WTC11 (cell line): Measurements from ENCODE around the gene PHC2. TPM values are rescaled to one million over a fixed set of nuclear protein-coding genes. Genes with fewer than 3 reads are reported as not detected.

Experiments
- ATAC-seq: fragments of 200-7000 bp; cut with Tn5 transposase; 2 replicates; pipeline ENCODE4 v1.10.0; 2021; ENCODE audit warnings: mild to moderate bottlenecking, moderate library complexity
- CTCF ChIA-PET: fragments of 300-600 bp; sonication (Branson Sonifier 250); formaldehyde crosslinking; loops from one replicate; lab custom pipeline; 2021; ENCODE audit warnings: antibody characterized with exemption; lab: Charles Lee
- POLR2A ChIA-PET: fragments of 350-600 bp; sonication (Branson Sonifier 250); formaldehyde crosslinking; loops from one replicate; lab custom pipeline; 2021; ENCODE audit warnings: antibody characterized with exemption; lab: Charles Lee
- DNase-seq: peaks from one replicate; pipeline ENCODE4 v3.0.0; 2021; ENCODE audit warnings: low spot score
- H3K27ac Mint-ChIP-seq: 2 replicates; pipeline ENCODE4 v1.8.0; 2021; ENCODE audit warnings: mixed read lengths
- H3K27me3 Mint-ChIP-seq: 2 replicates; pipeline ENCODE4 v1.8.0; 2021; ENCODE audit warnings: low read depth, mild to moderate bottlenecking, moderate library complexity, mixed read lengths
- H3K36me3 Mint-ChIP-seq: 2 replicates; pipeline ENCODE4 v1.8.0; 2021; ENCODE audit warnings: mixed read lengths
- H3K4me1 Mint-ChIP-seq: 2 replicates; pipeline ENCODE4 v1.8.0; 2022; ENCODE audit warnings: mixed read lengths
- H3K4me3 Mint-ChIP-seq: 2 replicates; pipeline ENCODE4 v1.8.0; 2021; ENCODE audit warnings: mild to moderate bottlenecking, moderate library complexity, mixed read lengths
- H3K9me3 Mint-ChIP-seq: 2 replicates; pipeline ENCODE4 v1.8.0; 2021; ENCODE audit warnings: mixed read lengths
- AR ChIP-seq: fragments of 250-450 bp; sonication (Bioruptor Pico); IDR thresholded peaks from 2 replicates; pipeline ENCODE4 v1.9.0; 2021; ENCODE audit warnings: mild to moderate bottlenecking
- ARID4B ChIP-seq: sonication (generic); formaldehyde crosslinking; IDR thresholded peaks from 2 replicates; pipeline ENCODE4 v1.8.0; 2023; ENCODE audit warnings: missing genetic modification reagents, mild to moderate bottlenecking, borderline replicate concordance
- ATF2 ChIP-seq: sonication (generic); formaldehyde crosslinking; IDR thresholded peaks from 2 replicates; pipeline ENCODE4 v1.8.1; 2022; ENCODE audit warnings: low read depth, missing genetic modification reagents, borderline replicate concordance
- CTCF ChIP-seq: fragments of 200-600 bp; IDR thresholded peaks from 2 replicates; pipeline ENCODE4 v1.8.0; 2022; ENCODE audit warnings: antibody characterized with exemption
- E2F5 ChIP-seq: sonication (generic); formaldehyde crosslinking; IDR thresholded peaks from 2 replicates; pipeline ENCODE4 v1.8.1; 2022; ENCODE audit warnings: mild to moderate bottlenecking, moderate library complexity, missing genetic modification reagents
- ELF4 ChIP-seq: sonication (generic); formaldehyde crosslinking; IDR thresholded peaks from 2 replicates; pipeline ENCODE4 v1.8.1; 2022; ENCODE audit warnings: low read depth, mild to moderate bottlenecking, moderate library complexity, missing genetic modification reagents
- FOXJ3 ChIP-seq: sonication (generic); formaldehyde crosslinking; IDR thresholded peaks from 2 replicates; pipeline ENCODE4 v1.9.0; 2021; ENCODE audit warnings: missing genetic modification reagents, mild to moderate bottlenecking, borderline replicate concordance
- FOXP1 ChIP-seq: sonication (generic); formaldehyde crosslinking; IDR thresholded peaks from 2 replicates; pipeline ENCODE4 v1.8.0; 2022; ENCODE audit warnings: missing genetic modification reagents, mild to moderate bottlenecking, moderate library complexity, borderline replicate concordance
- IRF1 ChIP-seq: sonication (generic); formaldehyde crosslinking; IDR thresholded peaks from 2 replicates; pipeline ENCODE4 v1.8.0; 2023; ENCODE audit warnings: missing genetic modification reagents
- MLX ChIP-seq: sonication (generic); formaldehyde crosslinking; IDR thresholded peaks from 2 replicates; pipeline ENCODE4 v1.8.1; 2023; ENCODE audit warnings: mild to moderate bottlenecking, missing genetic modification reagents, moderate library complexity
- NR2C2 ChIP-seq: sonication (generic); formaldehyde crosslinking; IDR thresholded peaks from 2 replicates; pipeline ENCODE4 v1.8.0; 2022; ENCODE audit warnings: mild to moderate bottlenecking, missing genetic modification reagents
- OVOL2 ChIP-seq: fragments of 250-450 bp; sonication (Bioruptor Pico); IDR thresholded peaks from 2 replicates; pipeline ENCODE4 v1.9.0; 2021; ENCODE audit warnings: mild to moderate bottlenecking, borderline replicate concordance
- RORB ChIP-seq: fragments of 250-450 bp; sonication (Bioruptor Pico); IDR thresholded peaks from 2 replicates; pipeline ENCODE4 v1.9.0; 2021; ENCODE audit warnings: mild to moderate bottlenecking
- SMAD3 ChIP-seq: sonication (generic); formaldehyde crosslinking; IDR thresholded peaks from 2 replicates; pipeline ENCODE4 v1.8.0; 2022; ENCODE audit warnings: missing genetic modification reagents, mild to moderate bottlenecking, borderline replicate concordance
- SMAD4 ChIP-seq: sonication (generic); formaldehyde crosslinking; IDR thresholded peaks from 2 replicates; pipeline ENCODE4 v1.8.0; 2022; ENCODE audit warnings: mild to moderate bottlenecking, missing genetic modification reagents
- SOX15 ChIP-seq: fragments of 250-450 bp; sonication (Bioruptor Pico); IDR thresholded peaks from 2 replicates; pipeline ENCODE4 v1.9.0; 2021; ENCODE audit warnings: mild to moderate bottlenecking
- STAT6 ChIP-seq: sonication (generic); formaldehyde crosslinking; conservative IDR thresholded peaks from 2 replicates; pipeline ENCODE4 v1.8.1; 2023; ENCODE audit warnings: mild to moderate bottlenecking, low read depth, missing genetic modification reagents, moderate library complexity
- TEAD4 ChIP-seq: sonication (generic); formaldehyde crosslinking; IDR thresholded peaks from 2 replicates; pipeline ENCODE4 v1.8.0; 2022; ENCODE audit warnings: mild to moderate bottlenecking, missing genetic modification reagents
- ZBTB21 ChIP-seq: sonication (generic); formaldehyde crosslinking; IDR thresholded peaks from 2 replicates; pipeline ENCODE4 v1.8.1; 2023; ENCODE audit warnings: mild to moderate bottlenecking, missing genetic modification reagents, borderline replicate concordance
- ZNF121 ChIP-seq: sonication (generic); formaldehyde crosslinking; IDR thresholded peaks from 2 replicates; pipeline ENCODE4 v1.8.0; 2023; ENCODE audit warnings: missing genetic modification reagents
- ZNF138 ChIP-seq: sonication (generic); formaldehyde crosslinking; conservative IDR thresholded peaks from 2 replicates; pipeline ENCODE4 v1.8.1; 2022; ENCODE audit warnings: mild to moderate bottlenecking, moderate library complexity, missing genetic modification reagents
- ZNF416 ChIP-seq: fragments of 250-450 bp; sonication (Bioruptor Pico); IDR thresholded peaks from 2 replicates; pipeline ENCODE4 v1.9.0; 2021; ENCODE audit warnings: mild to moderate bottlenecking, inconsistent platforms
- ZNF671 ChIP-seq: fragments of 250-450 bp; sonication (Bioruptor Pico); IDR thresholded peaks from 2 replicates; pipeline ENCODE4 v1.8.0; 2021; ENCODE audit warnings: mild to moderate bottlenecking
- total RNA-seq: library from RNA; stranded (reverse); gene quantifications from 3 replicates; pipeline ENCODE4 v1.2.3, GENCODE V29; 2021

Gene PHC2
- total RNA-seq, 1 experiment from 2014 or later, result 7.0 TPM

- TF ChIP-seq STAT6 (CRISPR knock-in tag) (no peak), AR (CRISPR knock-in tag) (no peak), TEAD4 (CRISPR knock-in tag) (no peak), ZNF121 (CRISPR knock-in tag) (no peak), ELF4 (no peak), NR2C2 (CRISPR knock-in tag) (no peak), IRF1 (CRISPR knock-in tag) (no peak), OVOL2 (CRISPR knock-in tag) (no peak), ZNF138 (CRISPR knock-in tag) (no peak)
These were observed 51.9 kb downstream of the PHC2 start (continued) for GRCh38 chr1:33378976-33379375.

GRCh38 chr1:33378524-33378923, 52.4 kb downstream of the PHC2 start:
- H3K9me3 Mint-ChIP-seq, result no peaks in the 10 kb centered on the region
- peaks cover 14% of the 10 kb centered on the region for H3K4me1 Mint-ChIP-seq
- peaks cover 5% of the 10 kb centered on the region; the same call in 1 of the 2 replicates for H3K27me3 Mint-ChIP-seq
- ChIA-PET POLR2A (no interaction called here), CTCF (no interaction called here)
- H3K4me3 Mint-ChIP-seq, result no peak overlapping the region
- no peak for DNase-seq
- H3K27ac Mint-ChIP-seq, result no peak overlapping the region
- ATAC-seq, result no peak
- H3K36me3 Mint-ChIP-seq, result no peaks in the 10 kb centered on the region
- TF ChIP-seq SMAD4 (no peak), E2F5 (CRISPR knock-in tag) (no peak), RORB (CRISPR knock-in tag) (no peak), SOX15 (CRISPR knock-in tag) (no peak), ZBTB21 (CRISPR knock-in tag) (no peak), FOXJ3 (CRISPR knock-in tag) (no peak), MLX (CRISPR knock-in tag) (no peak), ARID4B (CRISPR knock-in tag) (no peak), FOXP1 (CRISPR knock-in tag) (no peak), CTCF (no peak), ATF2 (CRISPR knock-in tag) (no peak), ZNF671 (no peak), ZNF416 (no peak), SMAD3 (CRISPR knock-in tag) (no peak)
